HUDEP-2 (cell line): ENCODE data around the gene FMN2.
"Not testable (repeated sequence)": the region's sequence is repeated elsewhere in the genome, so short reads cannot be mapped to it uniquely, and the experiment has no call there.

Experiments used
- DNase-seq, 76 experiments: peaks; one replicate each; lab custom pipeline; 2025; ENCODE audit not compliant: unreplicated experiment in 76 of 76; lab: John Stamatoyannopoulos, UW

The FMN2 gene

GRCh38 chr1:240294566-240294965 lies 202.9 kb downstream of the FMN2 start:
- no peak for DNase-seq

DNA sequence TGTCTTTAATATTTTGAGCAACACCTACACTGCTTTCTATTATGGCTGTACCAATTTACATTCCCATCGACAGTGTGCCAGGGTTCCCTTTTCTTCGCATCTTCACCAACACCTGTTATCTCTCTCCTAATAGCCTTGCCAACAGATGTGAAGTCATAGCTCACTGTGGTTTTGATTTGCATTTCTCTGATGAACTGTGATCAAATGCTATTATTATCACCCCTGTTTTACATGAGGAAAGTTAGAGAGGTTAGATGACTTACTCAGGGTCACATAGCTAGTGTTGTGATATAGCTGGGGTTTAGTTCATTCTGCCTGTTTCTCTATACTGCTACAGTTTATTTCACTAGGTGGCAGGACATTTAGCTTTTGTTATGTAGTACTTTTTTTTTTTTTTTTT lies 204.1 kb downstream of the FMN2 start:
- no peak for DNase-seq

DNA sequence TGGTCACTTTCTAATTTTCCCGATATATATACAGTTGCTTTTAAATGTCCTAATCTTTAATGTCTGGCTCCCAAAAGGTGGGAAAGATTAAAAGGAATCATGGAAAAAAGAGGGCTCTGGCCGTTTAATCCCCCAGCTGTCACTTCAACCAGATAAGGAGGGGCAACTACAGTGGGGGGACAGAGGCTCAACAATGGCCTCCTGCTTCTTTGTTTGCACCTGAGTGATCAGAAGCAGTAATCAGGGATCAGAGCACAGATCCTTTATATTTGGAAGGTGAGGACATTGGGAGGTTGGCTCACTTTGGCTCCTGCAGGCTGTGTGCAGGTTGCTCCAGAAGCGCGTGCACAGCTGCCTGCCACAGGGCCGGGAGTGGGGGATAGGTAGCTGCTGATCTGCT lies 212.8 kb downstream of the FMN2 start:
- no peak for DNase-seq

- no peak for DNase-seq
These were observed 215.0 kb downstream of the FMN2 start for GRCh38 chr1:240306673-240307072.

- DNase-seq, result no peak
These were observed 216.4 kb downstream of the FMN2 start for GRCh38 chr1:240308096-240308495.

- no peak for DNase-seq
These were observed 218.1 kb downstream of the FMN2 start for GRCh38 chr1:240309769-240310168.

DNA sequence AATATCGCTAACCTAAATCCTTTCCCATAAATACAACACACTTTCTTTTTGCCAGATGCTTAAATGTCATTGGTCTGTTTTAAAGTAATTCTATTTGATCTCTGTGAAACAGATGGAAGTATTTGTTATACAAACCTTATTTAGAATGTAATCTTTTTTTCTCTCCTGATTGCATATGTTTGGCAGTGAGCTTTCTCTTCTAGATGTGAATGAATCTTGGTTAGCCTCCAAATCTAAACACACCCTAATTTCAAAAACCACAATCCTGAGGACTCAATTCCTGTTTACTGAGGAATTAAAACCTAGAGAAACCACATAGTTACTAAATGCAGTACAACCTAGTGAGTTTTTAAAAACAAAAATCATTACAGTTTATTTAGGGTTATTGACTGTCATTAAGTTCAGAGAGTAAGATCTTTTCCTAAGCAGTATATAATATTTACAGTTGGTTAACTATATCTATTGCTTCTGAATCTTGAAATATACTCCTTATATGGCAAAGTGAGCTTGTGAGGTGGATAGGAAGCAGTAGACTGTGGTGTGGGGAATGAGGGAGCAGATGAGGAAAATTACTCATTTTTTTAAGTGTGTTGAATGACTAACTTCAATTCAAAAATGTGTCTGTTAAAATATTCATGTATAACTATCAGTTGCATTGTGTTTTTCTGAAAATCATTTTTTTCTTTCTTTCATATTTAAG lies 218.7 kb downstream of the FMN2 start:
- DNase-seq, result no peak

DNA sequence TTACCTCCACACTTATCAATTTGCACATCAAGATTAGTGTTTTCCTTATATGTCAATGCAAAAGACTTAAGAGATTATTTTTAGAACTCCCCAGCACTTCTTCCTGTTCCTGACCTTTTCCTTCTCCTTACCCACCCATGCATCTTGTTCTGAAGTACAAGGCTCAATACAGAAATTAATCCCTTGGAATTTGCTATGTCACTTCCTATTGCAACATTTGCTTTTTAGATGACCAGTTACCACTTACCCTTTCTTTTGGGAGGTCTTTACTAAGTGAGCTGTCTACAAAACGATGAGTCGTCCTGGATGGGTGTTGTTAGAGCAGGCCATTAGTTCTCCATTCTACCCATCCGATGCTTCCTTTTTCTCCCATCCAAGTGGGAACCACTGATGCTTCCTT lies 221.2 kb downstream of the FMN2 start:
- DNase-seq, result no peak

- no peak for DNase-seq
These were observed 223.4 kb downstream of the FMN2 start for GRCh38 chr1:240314845-240315801.

DNA sequence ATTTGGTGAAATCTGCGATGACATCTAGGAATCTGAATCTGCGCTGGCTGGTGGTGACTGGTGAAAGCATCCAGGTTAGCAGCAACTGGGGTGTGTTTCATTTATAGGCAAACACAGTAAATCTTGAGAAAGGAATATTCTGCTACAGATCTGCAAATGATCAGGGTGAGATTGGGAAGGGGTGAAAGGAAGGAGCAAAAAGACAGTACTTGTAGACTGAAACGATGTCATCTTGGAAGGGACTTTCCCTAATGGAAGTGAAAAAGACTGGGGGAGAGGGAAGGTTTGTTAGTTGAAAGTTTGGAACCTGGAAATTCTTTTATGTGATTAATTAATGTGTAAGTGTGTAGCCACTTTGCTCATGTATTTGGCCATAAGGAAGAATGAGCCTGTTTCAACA lies 228.3 kb downstream of the FMN2 start:
- DNase-seq, result no peak

DNA sequence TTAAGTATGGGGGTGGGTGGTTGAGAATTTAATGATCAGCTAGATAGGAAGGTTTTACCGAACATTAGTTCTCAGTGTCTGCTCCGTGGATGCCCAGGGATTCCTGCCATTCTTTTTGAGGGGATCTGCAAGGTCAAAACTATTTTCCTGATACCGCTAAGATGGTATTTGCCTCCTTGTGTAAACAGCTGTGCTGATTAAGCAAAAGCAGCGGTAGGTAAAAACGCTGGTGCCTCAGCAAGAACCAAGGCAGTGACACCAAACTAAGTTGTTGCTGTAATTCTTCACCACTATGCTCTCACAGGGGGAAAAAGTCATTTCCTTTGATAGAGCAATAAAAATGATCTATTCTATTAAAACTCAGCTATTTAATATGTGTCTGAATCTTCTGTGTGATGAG lies 229.0 kb downstream of the FMN2 start:
- DNase-seq, result no peak

DNA sequence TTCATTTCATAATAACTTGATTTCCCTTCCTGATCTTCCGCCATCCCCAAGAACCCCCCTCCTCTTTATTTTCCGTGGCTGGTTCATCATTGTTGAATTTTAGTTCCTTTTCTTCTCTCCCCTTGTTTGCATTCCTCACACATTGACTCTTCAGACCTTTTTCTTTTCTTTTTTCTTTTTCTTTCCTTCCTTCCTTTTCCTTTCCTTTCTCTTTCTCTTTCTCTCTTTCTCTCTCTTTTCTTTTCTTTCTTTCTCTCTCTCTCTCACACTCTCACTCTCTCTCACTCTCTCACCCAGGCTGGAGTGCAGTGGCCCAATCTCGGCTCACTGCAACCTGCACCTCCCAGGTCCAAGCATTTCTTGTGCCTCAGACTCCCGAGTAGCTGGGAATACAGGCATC lies 231.3 kb downstream of the FMN2 start:
- no peak for DNase-seq

- not testable (repeated sequence) for DNase-seq
These were observed 236.7 kb downstream of the FMN2 start for GRCh38 chr1:240328382-240328781.

DNA sequence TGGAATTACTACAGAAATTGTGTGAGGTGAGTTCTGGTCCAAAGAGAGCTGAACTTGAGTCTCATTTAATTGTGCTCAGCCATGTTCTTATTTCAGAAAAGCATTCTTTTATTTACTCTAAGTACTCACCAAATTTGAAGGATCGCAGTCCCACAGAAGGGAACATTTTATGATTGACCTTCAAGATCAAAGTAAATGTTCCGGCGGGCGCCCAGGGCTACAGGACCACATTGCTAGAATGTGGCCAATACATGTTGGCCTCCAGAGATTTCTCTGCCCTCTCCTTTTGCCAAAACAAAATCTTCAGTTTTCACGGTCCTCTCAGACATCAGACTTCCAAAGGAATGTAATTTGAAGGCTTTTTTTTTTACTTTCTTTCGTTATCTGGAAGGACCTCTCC lies 237.8 kb downstream of the FMN2 start:
- no peak for DNase-seq

- DNase-seq, result no peak
These were observed 241.0 kb downstream of the FMN2 start for GRCh38 chr1:240332672-240333071.

- no peak for DNase-seq
These were observed 246.1 kb downstream of the FMN2 start for GRCh38 chr1:240337781-240338180.

DNA sequence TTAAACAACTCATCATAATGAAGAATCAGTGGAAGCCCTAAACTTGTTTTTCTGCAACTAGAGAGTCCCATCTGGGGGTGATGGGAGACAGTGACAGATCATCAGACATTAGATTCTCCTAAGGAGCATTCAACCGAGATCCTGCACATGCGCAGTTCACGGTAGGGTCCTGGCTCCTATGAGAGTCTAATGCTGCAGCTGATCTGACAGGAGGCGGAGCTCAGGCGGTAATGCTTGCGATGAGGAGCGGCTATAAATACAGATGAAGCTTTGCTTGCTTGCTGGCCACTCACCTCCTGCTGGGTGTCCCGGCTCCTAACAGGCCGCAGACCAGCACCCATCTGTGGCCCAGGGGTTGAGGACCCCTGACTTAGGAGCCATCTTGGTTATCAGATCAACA lies 247.2 kb downstream of the FMN2 start:
- no peak for DNase-seq

DNA sequence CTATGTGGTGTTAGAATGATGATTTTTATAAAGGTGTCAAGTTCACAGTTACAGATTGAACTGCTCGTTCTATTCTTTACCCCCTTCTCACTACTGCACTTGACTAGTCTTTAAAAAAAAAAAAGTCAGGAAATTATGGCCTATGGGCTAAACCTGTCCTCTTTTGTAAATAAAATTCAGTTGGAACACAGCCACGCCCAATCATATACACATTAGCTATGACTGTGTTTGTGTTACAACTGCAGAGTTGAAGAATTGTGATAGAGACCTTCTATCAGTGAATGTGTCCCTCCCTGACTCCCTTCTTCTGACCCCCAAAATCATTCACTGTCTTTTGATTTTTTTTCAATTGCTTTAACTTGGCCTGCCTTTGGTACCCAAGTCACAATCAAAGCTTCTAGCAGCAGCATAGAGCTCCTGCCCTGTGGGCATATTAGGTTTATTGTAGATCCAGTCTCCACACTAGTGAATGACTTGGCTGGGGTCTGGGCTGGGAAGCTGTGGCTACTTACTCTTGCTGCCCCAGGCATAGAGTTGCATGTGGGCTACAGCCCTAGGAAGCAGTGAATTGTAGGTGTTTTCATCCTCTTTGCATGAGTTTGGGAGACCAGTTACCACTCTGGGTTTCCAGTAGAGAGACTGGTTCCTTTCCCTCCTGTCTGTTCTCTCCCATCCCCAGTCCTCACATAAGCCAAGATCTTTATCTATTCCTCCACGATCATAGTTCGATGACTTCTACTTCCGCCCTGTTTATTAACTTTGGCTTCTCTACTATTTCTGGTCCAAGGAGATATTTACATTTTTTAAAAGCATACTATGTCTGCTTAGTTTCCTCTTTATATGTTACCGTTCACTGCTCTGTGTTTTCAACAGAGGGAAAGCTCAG lies 249.9 kb downstream of the FMN2 start:
- DNase-seq, result no peak

- DNase-seq, result no peak
These were observed 250.6 kb downstream of the FMN2 start for GRCh38 chr1:240342251-240342625.

GRCh38 chr1:240343045-240343444 lies 251.4 kb downstream of the FMN2 start:
- no peak for DNase-seq

DNA sequence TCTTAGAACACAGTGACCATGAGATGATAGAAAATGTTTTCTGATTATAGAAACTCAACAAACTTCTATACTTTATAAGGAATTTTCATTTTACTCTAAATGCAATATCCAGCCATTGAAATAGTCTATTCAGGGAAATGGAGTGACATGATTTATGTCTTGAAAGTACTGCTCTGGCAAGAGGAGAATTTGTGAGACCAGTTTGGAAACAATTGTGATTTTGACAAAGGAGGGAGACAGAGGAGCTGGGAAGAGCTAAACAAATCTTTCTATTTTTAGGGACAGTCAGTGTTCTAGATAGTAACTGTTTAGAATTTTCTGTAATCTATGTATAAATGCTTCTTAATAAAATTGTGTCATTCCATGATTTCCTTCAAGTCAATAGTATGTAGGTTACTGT lies 252.3 kb downstream of the FMN2 start:
- no peak for DNase-seq
